Loucy (cell line): Measurements from ENCODE around the gene MITF.

Experiments used
- CTCF ChIP-seq: fragments of 200-600 bp; sonication (generic); conservative IDR thresholded peaks from 2 replicates; pipeline ENCODE4 v1.5.1; 2014; ENCODE audit warnings: mild to moderate bottlenecking, antibody characterized with exemption, low read length
- EZH2phosphoT487 ChIP-seq: fragments of 200-600 bp; IDR thresholded peaks from 2 replicates; pipeline ENCODE4 v1.6.1; 2018; ENCODE audit warnings: antibody characterized with exemption, mild to moderate bottlenecking, moderate library complexity, borderline replicate concordance

- no peak for TF ChIP-seq CTCF
- no peak for TF ChIP-seq EZH2phosphoT487
These were observed 40.5 kb upstream of the MITF start for GRCh38 chr3:69698728-69699127.
